ENCODE results near the gene TPMT.

DNA sequence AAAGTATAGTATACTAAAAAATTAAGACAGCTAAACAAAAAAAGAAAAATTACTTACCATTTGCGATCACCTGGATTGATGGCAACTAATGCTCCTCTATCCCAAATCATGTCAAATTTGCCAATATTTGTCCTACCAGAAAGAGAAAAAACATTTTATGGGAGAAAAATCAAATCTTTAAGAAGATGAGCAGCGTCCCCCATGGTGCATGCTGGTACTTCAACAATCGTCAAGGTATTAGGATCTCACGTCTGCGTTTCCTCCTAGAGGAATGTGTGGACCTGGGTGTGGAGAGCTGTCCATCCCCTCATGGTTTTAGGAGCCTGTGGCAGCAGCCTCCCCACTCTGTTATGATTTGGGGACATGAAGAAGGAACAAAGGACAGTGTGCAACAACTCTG, 16.0 kb downstream of the TPMT start:
- TF ChIP-seq, protein P1, sequence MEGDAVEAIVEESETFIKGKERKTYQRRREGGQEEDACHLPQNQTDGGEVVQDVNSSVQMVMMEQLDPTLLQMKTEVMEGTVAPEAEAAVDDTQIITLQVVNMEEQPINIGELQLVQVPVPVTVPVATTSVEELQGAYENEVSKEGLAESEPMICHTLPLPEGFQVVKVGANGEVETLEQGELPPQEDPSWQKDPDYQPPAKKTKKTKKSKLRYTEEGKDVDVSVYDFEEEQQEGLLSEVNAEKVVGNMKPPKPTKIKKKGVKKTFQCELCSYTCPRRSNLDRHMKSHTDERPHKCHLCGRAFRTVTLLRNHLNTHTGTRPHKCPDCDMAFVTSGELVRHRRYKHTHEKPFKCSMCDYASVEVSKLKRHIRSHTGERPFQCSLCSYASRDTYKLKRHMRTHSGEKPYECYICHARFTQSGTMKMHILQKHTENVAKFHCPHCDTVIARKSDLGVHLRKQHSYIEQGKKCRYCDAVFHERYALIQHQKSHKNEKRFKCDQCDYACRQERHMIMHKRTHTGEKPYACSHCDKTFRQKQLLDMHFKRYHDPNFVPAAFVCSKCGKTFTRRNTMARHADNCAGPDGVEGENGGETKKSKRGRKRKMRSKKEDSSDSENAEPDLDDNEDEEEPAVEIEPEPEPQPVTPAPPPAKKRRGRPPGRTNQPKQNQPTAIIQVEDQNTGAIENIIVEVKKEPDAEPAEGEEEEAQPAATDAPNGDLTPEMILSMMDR (IDR thresholded peaks at IDR 0.05), result no peak
- TF ChIP-seq POLR2A (IDR thresholded peaks at IDR 0.05), result no peak
